Endothelial cell of umbilical vein (primary cell): Measurements from ENCODE around the gene PAK4. TPM values are rescaled to one million over a fixed set of nuclear protein-coding genes. Genes with fewer than 3 reads are reported as not detected.

Source experiments
- BruUV-seq: library from RNA; stranded (reverse); fragments of 400-500 nt; replicated peaks from 2 replicates; lab custom pipeline; 2021; lab: Mats Ljungman, UMichigan
- CTCF ChIA-PET: fragments of 300-600, 350-600 bp; sonication (Branson Sonifier 250); formaldehyde crosslinking; loops from one replicate; lab custom pipeline; 2021; ENCODE audit warnings: antibody characterized with exemption, inconsistent platforms; lab: Charles Lee
- POLR2A ChIA-PET: fragments of 300-600, 350-600 bp; sonication (Branson Sonifier 250); formaldehyde crosslinking; loops from one replicate; lab custom pipeline; 2021; ENCODE audit warnings: antibody characterized with exemption, inconsistent platforms; lab: Charles Lee
- DNase-seq: peaks from one replicate; pipeline ENCODE4 v3.0.0-alpha.2; 2011; ENCODE audit warnings: low read depth, low spot score
- FAIRE-seq: peaks from 2 replicates; lab custom pipeline; 2011; peaks lifted over from hg19 to GRCh38; lab: Jason Lieb, UNC
- H2AFZ ChIP-seq: 2 replicates; pipeline ENCODE4 v1.6.0; 2012; ENCODE audit warnings: low read depth, low read length, control low read depth, inconsistent platforms
- H3K27ac ChIP-seq: 2 replicates; pipeline ENCODE4 v1.5.1; 2011; ENCODE audit warnings: low read depth, mild to moderate bottlenecking, control low read depth, low read length, moderate library complexity; ENCODE audit not compliant: insufficient read depth
- H3K27me3 ChIP-seq, 2 experiments: 2 replicates each; pipeline versions ENCODE4 v1.6.0 to v1.6.1; 2011; ENCODE audit warnings: low read length in 2 of 2, mixed read lengths in 1 of 2; ENCODE audit not compliant: control insufficient read depth in 2 of 2, insufficient read depth in 2 of 2
- H3K36me3 ChIP-seq, 2 experiments: 2 replicates in 1 of 2; 3 replicates in 1 of 2; pipeline ENCODE4 v1.5.1; 2011; ENCODE audit warnings: low read length in 2 of 2, mild to moderate bottlenecking in 1 of 2, moderate library complexity in 1 of 2; ENCODE audit not compliant: control insufficient read depth in 2 of 2, insufficient read depth in 2 of 2; ENCODE audit errors: extremely low read depth in 1 of 2
- H3K4me1 ChIP-seq: 3 replicates; pipeline ENCODE4 v1.5.1; 2011; ENCODE audit warnings: mild to moderate bottlenecking, low read length; ENCODE audit not compliant: control insufficient read depth, insufficient read depth; ENCODE audit errors: extremely low read depth
- H3K4me2 ChIP-seq: 2 replicates; pipeline ENCODE4 v1.6.1; 2011; ENCODE audit warnings: low read length, control low read depth, mixed read lengths; ENCODE audit not compliant: insufficient read depth
- H3K4me3 ChIP-seq, 3 experiments: fragments of 200-600 bp in 1 of 3; sonication (generic), shearing (Covaris generic) in 1 of 3; replicated peaks in 1 of 3; 2 replicates each; pipeline ENCODE4 v1.5.1; 2011 to 2016; ENCODE audit warnings: control low read depth in 3 of 3, low read length in 3 of 3, mild to moderate bottlenecking in 2 of 3, inconsistent platforms in 1 of 3, low read depth in 1 of 3, moderate library complexity in 1 of 3; ENCODE audit not compliant: insufficient read depth in 1 of 3
- H3K79me2 ChIP-seq: 2 replicates; pipeline ENCODE4 v1.6.0; 2012; ENCODE audit warnings: low read length, inconsistent platforms; ENCODE audit not compliant: control insufficient read depth, insufficient read depth
- H3K9ac ChIP-seq: replicated peaks from 2 replicates; pipeline ENCODE3; 2011; ENCODE audit warnings: low read length, control low read depth; ENCODE audit not compliant: insufficient read depth; ENCODE audit errors: extremely low read depth
- H3K9me1 ChIP-seq: replicated peaks from 3 replicates; pipeline ENCODE4 v1.6.0; 2011; ENCODE audit warnings: mild to moderate bottlenecking, low read length; ENCODE audit not compliant: control insufficient read depth, insufficient read depth; ENCODE audit errors: extremely low read depth
- H3K9me3 ChIP-seq: replicated peaks from 2 replicates; pipeline ENCODE4 v1.5.1; 2012; ENCODE audit warnings: low read length, inconsistent platforms; ENCODE audit not compliant: control insufficient read depth, insufficient read depth
- H4K20me1 ChIP-seq: replicated peaks from 2 replicates; pipeline ENCODE3; 2011; ENCODE audit warnings: mild to moderate bottlenecking, low read length; ENCODE audit not compliant: control insufficient read depth, insufficient read depth; ENCODE audit errors: extremely low read depth
- GATA2 ChIP-seq: IDR thresholded peaks from 2 replicates; pipeline ENCODE4 v1.7.0; 2011; ENCODE audit warnings: low read depth, mild to moderate bottlenecking, moderate library complexity, mixed read lengths, low read length; ENCODE audit not compliant: insufficient read length, insufficient read depth
- POLR2AphosphoS5 ChIP-seq: IDR thresholded peaks from 2 replicates; pipeline ENCODE4 v1.6.1; 2012; ENCODE audit warnings: low read depth, mild to moderate bottlenecking, control low read depth, low read length, moderate library complexity; ENCODE audit not compliant: insufficient read depth
- dilution Hi-C: fragments of 300-500 bp; cut with MboI; formaldehyde crosslinking; loops from one replicate; pipeline ENCODE4 v1.15.0; 2019; ENCODE audit warnings: low sequenced_read_pairs; ENCODE audit not compliant: extremely low pct_ligation_motif_present
- intact Hi-C: fragments of 100-400 bp; cut with micrococcal nuclease; formaldehyde crosslinking; loops from one replicate; pipeline ENCODE4 v1.10.0; 2022
- polyA plus RNA-seq, 4 experiments: library from polyadenylated mRNA; depleted of rRNA in 3 of 4; stranded (reverse) in 3 of 4; unstranded in 1 of 4; fragments of >200 nt; gene quantifications; 2 replicates each; pipeline versions ENCODE4 v1.2.1 to v1.2.3, GENCODE V29; 2011 to 2012; ENCODE audit warnings: missing spikeins in 1 of 4
- total RNA-seq: library from RNA; stranded (reverse); gene quantifications from 2 replicates; pipeline ENCODE4 v1.2.3, GENCODE V29; 2021
- TF ChIP-seq, protein P1 (sequence below), 2 donors: IDR thresholded peaks; 1 replicate in 1 of 2; 2 replicates in 1 of 2; pipeline ENCODE4 v1.5.1; 2011; ENCODE audit warnings: low read length in 2 of 2, mild to moderate bottlenecking in 2 of 2, moderate library complexity in 2 of 2, control low read depth in 1 of 2, inconsistent platforms in 1 of 2, low read depth in 1 of 2; ENCODE audit not compliant: insufficient read depth in 1 of 2; ENCODE audit errors: extremely low read depth in 1 of 2
- TF ChIP-seq, protein P2 (sequence below): IDR thresholded peaks from 2 replicates; pipeline ENCODE4 v1.6.1; 2011; ENCODE audit not compliant: insufficient read depth, insufficient read length

The PAK4 gene
- total and polyA plus RNA-seq, 2 donors (not counting 3 experiments of a cell fraction or from before 2014, with no cell fraction given) = 39.8 to 55.4 TPM

DNA sequence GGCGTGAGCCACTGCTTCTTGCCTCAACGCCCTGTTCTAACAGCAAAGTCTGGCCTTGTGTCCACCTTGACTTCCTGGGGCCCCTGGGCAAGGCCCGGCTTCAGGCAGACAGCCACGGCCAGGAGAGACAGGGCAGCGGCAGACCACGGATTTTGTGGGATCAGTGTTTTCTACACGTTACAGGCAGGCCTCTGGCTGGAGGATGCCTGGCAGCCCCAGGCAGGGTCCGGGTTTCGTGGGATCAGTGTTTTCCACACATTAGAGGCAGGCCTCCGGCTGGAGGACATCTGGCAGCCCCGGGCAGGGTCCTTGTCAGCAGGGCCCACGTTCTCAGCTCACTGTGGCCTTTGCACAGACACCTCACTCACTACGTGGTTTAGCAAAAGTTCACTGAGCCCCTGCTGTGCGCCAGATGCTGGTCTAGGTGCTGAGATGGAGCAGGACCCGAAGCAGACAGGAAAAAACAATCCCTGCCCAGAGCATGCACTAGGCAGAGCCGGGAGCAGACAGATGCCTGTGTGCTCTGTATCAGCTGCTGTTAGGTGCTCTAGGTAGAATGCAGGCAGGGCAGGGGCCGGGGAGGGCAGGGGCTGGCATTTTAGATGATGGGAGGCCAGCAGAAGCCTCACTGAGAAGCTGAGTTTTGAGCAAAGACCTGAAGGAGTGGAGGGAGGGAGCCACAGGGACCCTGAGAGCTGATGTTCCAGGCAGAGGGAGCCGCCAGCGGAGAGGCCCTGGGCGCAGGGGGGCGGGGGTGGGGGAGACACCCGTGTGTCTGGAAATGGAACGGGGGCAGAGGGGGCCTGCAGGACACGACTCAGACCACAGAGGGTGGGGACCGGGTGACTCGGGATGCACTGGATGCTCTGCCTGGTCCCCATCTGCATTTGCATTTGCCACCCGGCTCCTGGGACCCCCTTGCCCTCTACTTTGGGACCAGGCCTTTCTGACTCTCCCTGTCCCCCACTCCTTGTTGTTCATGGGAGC lies 46.2 kb downstream of the PAK4 start:
- Histone ChIP-seq H3K36me3 (peaks cover 0 to 33% of the 10 kb centered on the region in 2 experiments), H2AFZ (no peak overlapping the region), H3K27me3 (no peaks in the 10 kb centered on the region), H3K79me2 (no peaks in the 10 kb centered on the region), H3K9ac (no peak overlapping the region), H3K9me1 (no peaks in the 10 kb centered on the region), H3K27ac (no peak overlapping the region), H3K4me3 (no peak overlapping the region), H3K4me1 (no peaks in the 10 kb centered on the region), H3K4me2 (no peak overlapping the region), H4K20me1 (no peaks in the 10 kb centered on the region), H3K9me3 (no peaks in the 10 kb centered on the region)
- DNase-seq (no peak), FAIRE-seq (no peak)
- POLR2A ChIA-PET = no interaction called here
- dilution Hi-C loops = no loop called here
- CTCF ChIA-PET = no interaction called here
- TF ChIP-seq, protein P1, sequence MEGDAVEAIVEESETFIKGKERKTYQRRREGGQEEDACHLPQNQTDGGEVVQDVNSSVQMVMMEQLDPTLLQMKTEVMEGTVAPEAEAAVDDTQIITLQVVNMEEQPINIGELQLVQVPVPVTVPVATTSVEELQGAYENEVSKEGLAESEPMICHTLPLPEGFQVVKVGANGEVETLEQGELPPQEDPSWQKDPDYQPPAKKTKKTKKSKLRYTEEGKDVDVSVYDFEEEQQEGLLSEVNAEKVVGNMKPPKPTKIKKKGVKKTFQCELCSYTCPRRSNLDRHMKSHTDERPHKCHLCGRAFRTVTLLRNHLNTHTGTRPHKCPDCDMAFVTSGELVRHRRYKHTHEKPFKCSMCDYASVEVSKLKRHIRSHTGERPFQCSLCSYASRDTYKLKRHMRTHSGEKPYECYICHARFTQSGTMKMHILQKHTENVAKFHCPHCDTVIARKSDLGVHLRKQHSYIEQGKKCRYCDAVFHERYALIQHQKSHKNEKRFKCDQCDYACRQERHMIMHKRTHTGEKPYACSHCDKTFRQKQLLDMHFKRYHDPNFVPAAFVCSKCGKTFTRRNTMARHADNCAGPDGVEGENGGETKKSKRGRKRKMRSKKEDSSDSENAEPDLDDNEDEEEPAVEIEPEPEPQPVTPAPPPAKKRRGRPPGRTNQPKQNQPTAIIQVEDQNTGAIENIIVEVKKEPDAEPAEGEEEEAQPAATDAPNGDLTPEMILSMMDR (IDR thresholded peaks at IDR 0.05; ENCODE audit: extremely low read depth in 1 of 2, insufficient read depth in 1 of 2, low read depth in 1 of 2, low read length in 2 of 2) = no peak
- TF ChIP-seq POLR2AphosphoS5 = no peak
- TF ChIP-seq, protein P2, sequence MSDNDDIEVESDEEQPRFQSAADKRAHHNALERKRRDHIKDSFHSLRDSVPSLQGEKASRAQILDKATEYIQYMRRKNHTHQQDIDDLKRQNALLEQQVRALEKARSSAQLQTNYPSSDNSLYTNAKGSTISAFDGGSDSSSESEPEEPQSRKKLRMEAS = no peak
- TF ChIP-seq GATA2 = no peak
- BruUV-seq = no TSS peak
- intact Hi-C loops = no loop called here
